ENCODE data around the gene LAMB1.

- TF ChIP-seq CTCF (IDR thresholded peaks at IDR 0.05), result no peak
- no peak for TF ChIP-seq POLR2A (IDR thresholded peaks at IDR 0.05)
Measured at GRCh38 chr7:107926481-107926880, 76.5 kb downstream of the LAMB1 start.

All from lower leg skin (tissue), 3 donors.